ENCODE data around the gene PSTPIP2. TPM values are rescaled to one million over a fixed set of nuclear protein-coding genes. Genes with fewer than 3 reads are reported as not detected.
"Not testable (repeated sequence)": the region's sequence is repeated elsewhere in the genome, so short reads cannot be mapped to it uniquely, and the experiment has no call there.

The PSTPIP2 gene
- polyA plus RNA-seq, 1 experiment = 5.9 TPM

DNA sequence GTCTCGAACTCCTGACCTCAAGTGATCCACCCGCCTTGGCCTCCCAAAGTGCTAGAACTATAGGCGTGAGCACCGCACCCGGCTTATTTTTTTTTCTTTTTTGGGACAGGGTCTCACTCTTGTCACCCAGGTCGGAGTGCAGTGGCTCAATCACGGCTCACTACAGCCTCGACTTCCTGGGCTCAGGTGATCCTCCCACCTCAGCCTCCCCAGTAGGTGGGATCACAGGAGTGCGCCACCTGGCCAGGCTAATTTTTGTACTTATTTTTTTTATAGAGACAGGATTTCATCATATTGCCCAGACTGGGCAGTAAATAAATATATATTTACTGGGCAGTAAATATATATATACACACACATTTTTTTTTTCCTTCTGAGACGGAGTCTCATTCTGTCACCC, 23.5 kb upstream of the PSTPIP2 start:
- ChIA-PET CTCF (interaction anchor here (0.7 to 0.9 kb wide), 2 partner anchors 12 to 105 kb away, joined by 3 read pairs; no protein-coding TSS in a partner anchor), POLR2A (no interaction called here)
- Histone ChIP-seq H3K27me3 (ENCODE audit: control insufficient read depth, insufficient read depth, low read length) (no peaks in the 10 kb centered on the region), H3K36me3 (ENCODE audit: control insufficient read depth, insufficient read depth, low read length) (peaks cover 3% of the 10 kb centered on the region), H3K4me3 (ENCODE audit: low read depth, low read length) (no peak overlapping the region)
- no peak for DNase-seq (ENCODE audit: low read depth)
- TF ChIP-seq, protein P1, sequence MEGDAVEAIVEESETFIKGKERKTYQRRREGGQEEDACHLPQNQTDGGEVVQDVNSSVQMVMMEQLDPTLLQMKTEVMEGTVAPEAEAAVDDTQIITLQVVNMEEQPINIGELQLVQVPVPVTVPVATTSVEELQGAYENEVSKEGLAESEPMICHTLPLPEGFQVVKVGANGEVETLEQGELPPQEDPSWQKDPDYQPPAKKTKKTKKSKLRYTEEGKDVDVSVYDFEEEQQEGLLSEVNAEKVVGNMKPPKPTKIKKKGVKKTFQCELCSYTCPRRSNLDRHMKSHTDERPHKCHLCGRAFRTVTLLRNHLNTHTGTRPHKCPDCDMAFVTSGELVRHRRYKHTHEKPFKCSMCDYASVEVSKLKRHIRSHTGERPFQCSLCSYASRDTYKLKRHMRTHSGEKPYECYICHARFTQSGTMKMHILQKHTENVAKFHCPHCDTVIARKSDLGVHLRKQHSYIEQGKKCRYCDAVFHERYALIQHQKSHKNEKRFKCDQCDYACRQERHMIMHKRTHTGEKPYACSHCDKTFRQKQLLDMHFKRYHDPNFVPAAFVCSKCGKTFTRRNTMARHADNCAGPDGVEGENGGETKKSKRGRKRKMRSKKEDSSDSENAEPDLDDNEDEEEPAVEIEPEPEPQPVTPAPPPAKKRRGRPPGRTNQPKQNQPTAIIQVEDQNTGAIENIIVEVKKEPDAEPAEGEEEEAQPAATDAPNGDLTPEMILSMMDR (IDR thresholded peaks at IDR 0.05; ENCODE audit: insufficient read depth, low read depth, low read length) = no peak

DNA sequence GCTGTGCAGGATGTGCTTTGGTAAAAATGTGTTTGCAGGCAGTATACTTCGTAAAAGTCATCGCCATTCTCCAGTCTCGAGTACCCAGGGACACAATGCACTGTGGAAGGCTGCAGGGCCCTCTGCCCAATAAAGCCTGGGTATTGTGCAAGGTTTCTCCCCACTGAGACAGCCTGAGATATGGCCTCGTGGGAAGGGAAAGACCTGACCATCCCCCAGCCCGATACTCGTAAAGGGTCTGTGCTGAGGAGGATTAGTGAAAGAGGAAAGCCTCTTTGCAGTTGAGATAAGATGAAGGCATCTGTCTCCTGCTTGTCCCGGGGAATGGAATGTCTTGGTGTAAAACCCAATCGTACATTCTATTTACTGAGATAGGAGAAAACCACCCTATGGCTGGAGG, 16.4 kb upstream of the PSTPIP2 start:
- DNase-seq (ENCODE audit: low read depth); H3K27me3 ChIP-seq (ENCODE audit: control insufficient read depth, insufficient read depth, low read length); POLR2A ChIA-PET; H3K4me3 ChIP-seq (ENCODE audit: low read depth, low read length); CTCF ChIA-PET: not testable (repeated sequence)
- peaks cover 23% of the 10 kb centered on the region for H3K36me3 ChIP-seq (ENCODE audit: control insufficient read depth, insufficient read depth, low read length)

DNA sequence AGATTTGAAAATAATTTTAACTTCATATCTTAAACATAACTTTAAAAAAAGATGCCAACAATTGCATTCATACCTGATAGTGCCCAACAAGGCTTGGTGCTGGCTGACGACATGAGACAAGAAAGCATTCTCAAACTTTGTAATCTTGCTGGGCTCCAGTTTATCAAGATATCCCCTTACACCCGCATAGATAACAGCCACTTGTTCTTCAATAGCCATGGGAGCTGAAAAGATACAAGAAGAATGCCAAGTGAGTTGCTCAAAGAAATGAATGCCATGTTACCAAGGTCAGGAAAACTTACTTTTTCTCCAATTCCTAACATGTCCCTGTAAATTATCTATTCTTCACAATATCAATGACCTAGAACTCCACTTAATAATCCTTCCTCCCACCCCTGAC, 12.4 kb upstream of the PSTPIP2 start:
- no peak overlapping the region for H3K4me3 ChIP-seq (ENCODE audit: low read depth, low read length)
- CTCF ChIA-PET = interaction anchor here (1.5 kb wide), 1 partner anchor 205 kb away, joined by 3 read pairs; no protein-coding TSS in a partner anchor
- no peak for DNase-seq (ENCODE audit: low read depth)
- peaks cover 19% of the 10 kb centered on the region for H3K36me3 ChIP-seq (ENCODE audit: control insufficient read depth, insufficient read depth, low read length)
- H3K27me3 ChIP-seq (ENCODE audit: control insufficient read depth, insufficient read depth, low read length) = no peaks in the 10 kb centered on the region
- POLR2A ChIA-PET = interaction anchor here (0.6 kb wide), 1 partner anchor 12 kb away, joined by 3 read pairs; the partner anchor contains the start of gene PSTPIP2
- TF ChIP-seq, protein P1 (IDR thresholded peaks at IDR 0.05; ENCODE audit: insufficient read depth, low read depth, low read length) = no peak

DNA sequence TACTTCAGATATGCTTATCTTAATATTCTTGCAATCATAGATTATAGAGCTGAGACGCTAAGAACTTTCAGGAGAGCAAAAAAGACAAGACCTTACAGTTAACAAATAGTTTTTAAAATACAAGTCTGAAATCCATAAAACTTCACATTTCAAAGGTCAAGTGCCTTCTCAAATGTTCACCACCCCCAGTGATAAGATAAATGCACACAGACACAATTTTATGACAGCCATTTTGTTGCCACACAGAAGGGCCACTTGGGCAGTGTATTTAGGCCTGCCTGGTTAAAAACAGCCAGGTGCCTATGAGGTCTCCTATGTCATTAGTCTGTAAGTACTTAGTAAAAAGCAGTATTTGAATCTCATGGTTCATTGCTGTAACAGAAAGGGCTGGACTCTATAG, 8.1 kb upstream of the PSTPIP2 start:
- TF ChIP-seq, protein P1 (IDR thresholded peaks at IDR 0.05; ENCODE audit: insufficient read depth, low read depth, low read length) = no peak
- POLR2A ChIA-PET = no interaction called here
- CTCF ChIA-PET = interaction anchor here (1.1 to 1.9 kb wide), 2 partner anchors 12 to 414 kb away, joined by 4 to 6 read pairs; no protein-coding TSS in a partner anchor
- Histone ChIP-seq H3K36me3 (ENCODE audit: control insufficient read depth, insufficient read depth, low read length) (peaks cover 7% of the 10 kb centered on the region; the same call in 1 of the 2 replicates), H3K27me3 (ENCODE audit: control insufficient read depth, insufficient read depth, low read length) (no peaks in the 10 kb centered on the region), H3K4me3 (ENCODE audit: low read depth, low read length) (no peak overlapping the region)
- no peak for DNase-seq (ENCODE audit: low read depth)

DNA sequence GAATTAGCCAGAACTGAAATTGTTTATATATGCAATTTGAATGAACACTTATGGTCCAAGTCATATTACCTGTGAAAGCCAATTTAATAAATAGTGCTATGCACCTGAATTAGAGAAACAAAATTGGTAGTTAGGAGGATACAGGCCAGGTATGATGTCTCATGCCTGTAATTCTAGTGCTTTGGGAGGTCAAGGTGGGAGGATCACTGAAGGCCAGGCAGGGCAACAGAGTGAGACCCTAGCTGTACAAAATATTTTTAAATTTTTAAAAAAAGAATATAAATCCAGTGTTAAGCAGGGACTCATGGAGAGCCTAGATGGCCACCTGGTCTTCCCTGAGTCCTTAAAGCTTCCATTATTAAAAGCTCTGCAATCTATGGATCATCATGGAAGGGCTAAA, 7.3 kb upstream of the PSTPIP2 start:
- Histone ChIP-seq H3K4me3 (ENCODE audit: low read depth, low read length) (no peak overlapping the region), H3K36me3 (ENCODE audit: control insufficient read depth, insufficient read depth, low read length) (peaks cover 5% of the 10 kb centered on the region; the same call in 1 of the 2 replicates), H3K27me3 (ENCODE audit: control insufficient read depth, insufficient read depth, low read length) (no peaks in the 10 kb centered on the region)
- TF ChIP-seq, protein P1 (IDR thresholded peaks at IDR 0.05; ENCODE audit: insufficient read depth, low read depth, low read length) = no peak
- CTCF ChIA-PET = interaction anchor here (0.6 kb wide), 1 partner anchor 25 kb away, joined by 3 read pairs; the partner anchor contains the start of gene HAUS1
- no peak for DNase-seq (ENCODE audit: low read depth)
- POLR2A ChIA-PET = no interaction called here
